Stimulated activated CD4-positive, alpha-beta T cell treated with anti-CD3 and anti-CD28 coated beads, Interleukin-4, amount 100 ng/mL, for 4 hours (primary cell): Measurements from ENCODE around the gene BMS1.
A peak's percentile ranks its signal among the peaks of the same experiment; 100 is the strongest.
"Not testable (repeated sequence)": the region's sequence is repeated elsewhere in the genome, so short reads cannot be mapped to it uniquely, and the experiment has no call there.

Source experiments
- DNase-seq, 2 experiments: peaks; one replicate each; pipeline ENCODE4 v3.0.0-alpha.2; 2020

BMS1 gene

GRCh38 chr10:42866115-42866995 lies 83.8 kb downstream of the BMS1 start:
- peak in 1 of 2 experiments; percentile 34 for DNase-seq

GRCh38 chr10:42867571-42867970 lies 85.0 kb downstream of the BMS1 start:
- DNase-seq, result no peak

GRCh38 chr10:42868530-42868929 lies 85.9 kb downstream of the BMS1 start:
- DNase-seq, result no peak

GRCh38 chr10:42869977-42870350 lies 87.4 kb downstream of the BMS1 start:
- no peak for DNase-seq

GRCh38 chr10:42871138-42871641 lies 88.6 kb downstream of the BMS1 start:
- DNase-seq, result not testable (repeated sequence)

GRCh38 chr10:42871823-42872222 lies 89.2 kb downstream of the BMS1 start:
- no peak for DNase-seq

GRCh38 chr10:42872865-42873435 lies 90.4 kb downstream of the BMS1 start:
- DNase-seq, result no peak

GRCh38 chr10:42874713-42875387 lies 92.3 kb downstream of the BMS1 start:
- DNase-seq, result no peak

- DNase-seq, result no peak
These were observed 92.8 kb downstream of the BMS1 start for GRCh38 chr10:42875388-42875755.

GRCh38 chr10:42875798-42876341 lies 93.3 kb downstream of the BMS1 start:
- DNase-seq, result no peak

GRCh38 chr10:42876476-42876875 lies 93.9 kb downstream of the BMS1 start:
- no peak for DNase-seq

- DNase-seq, result no peak
These were observed 94.3 kb downstream of the BMS1 start for GRCh38 chr10:42876945-42877344.

- DNase-seq, result no peak
These were observed 95.0 kb downstream of the BMS1 start for GRCh38 chr10:42877496-42878030.

GRCh38 chr10:42878134-42878820 lies 95.7 kb downstream of the BMS1 start:
- no peak for DNase-seq

- no peak for DNase-seq
These were observed 96.2 kb downstream of the BMS1 start for GRCh38 chr10:42878821-42879195.

- DNase-seq, result no peak
These were observed 97.0 kb downstream of the BMS1 start for GRCh38 chr10:42879380-42880254.

- DNase-seq, result no peak
These were observed 97.6 kb downstream of the BMS1 start for GRCh38 chr10:42880255-42880620.

- no peak for DNase-seq
These were observed 100.0 kb downstream of the BMS1 start for GRCh38 chr10:42882597-42882996.
